Memory B cell (primary cell): ENCODE measurements around the gene CARD6.
"Not testable (repeated sequence)": the region's sequence is repeated elsewhere in the genome, so short reads cannot be mapped to it uniquely, and the experiment has no call there.

ENCODE experiments used
- ATAC-seq: fragments of 150-1000 bp; cut with Tn5 transposase; 2 replicates; pipeline ENCODE4 v1.10.0; 2021; ENCODE audit warnings: low read depth, mild to moderate bottlenecking, moderate library complexity
- DNase-seq, 2 donors: peaks; one replicate each; pipeline ENCODE4 v3.0.0; 2022; ENCODE audit warnings: low spot score in 2 of 2
- H3K27ac Mint-ChIP-seq: one replicate; pipeline ENCODE4 v1.8.0; 2022; ENCODE audit warnings: mild to moderate bottlenecking, moderate library complexity, mixed read lengths
- H3K27me3 Mint-ChIP-seq: one replicate; pipeline ENCODE4 v1.8.0; 2022; ENCODE audit warnings: mixed read lengths
- H3K36me3 Mint-ChIP-seq: one replicate; pipeline ENCODE4 v1.8.0; 2022; ENCODE audit warnings: mild to moderate bottlenecking, mixed read lengths
- H3K4me1 Mint-ChIP-seq: one replicate; pipeline ENCODE4 v1.8.0; 2022; ENCODE audit warnings: mixed read lengths
- H3K4me3 Mint-ChIP-seq: one replicate; pipeline ENCODE4 v1.8.0; 2022; ENCODE audit warnings: mild to moderate bottlenecking, moderate library complexity, mixed read lengths
- H3K9me3 Mint-ChIP-seq: one replicate; pipeline ENCODE4 v1.8.0; 2022; ENCODE audit warnings: mixed read lengths

Gene CARD6

DNA sequence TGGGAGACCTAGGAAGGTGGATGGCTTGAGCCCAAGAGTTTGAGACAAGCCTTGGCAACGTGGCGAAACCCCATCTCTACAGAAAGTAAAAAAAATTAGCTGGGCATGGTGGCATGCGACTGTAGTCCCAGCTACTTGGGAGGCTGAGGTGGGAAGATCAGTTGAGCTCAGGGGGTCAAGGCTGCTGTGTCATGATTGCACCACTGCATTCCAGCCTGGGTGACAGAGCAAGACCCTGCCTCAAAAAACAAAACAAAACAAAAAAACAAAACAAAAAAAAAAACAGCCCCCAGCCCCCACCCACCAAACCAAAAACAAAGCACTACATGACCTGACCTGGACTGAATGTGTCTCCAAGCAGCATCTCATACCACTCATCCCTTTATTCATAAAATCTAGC, 34.8 kb downstream of the CARD6 start:
- peaks cover 4% of the 10 kb centered on the region for H3K36me3 Mint-ChIP-seq
- ATAC-seq, result no peak
- DNase-seq, result no peak
- no peak overlapping the region for H3K4me3 Mint-ChIP-seq
- H3K27ac Mint-ChIP-seq, result no peak overlapping the region
- H3K27me3 Mint-ChIP-seq, result peaks cover 4% of the 10 kb centered on the region
- H3K4me1 Mint-ChIP-seq, result no peaks in the 10 kb centered on the region
- H3K9me3 Mint-ChIP-seq, result peaks cover 7% of the 10 kb centered on the region

DNA sequence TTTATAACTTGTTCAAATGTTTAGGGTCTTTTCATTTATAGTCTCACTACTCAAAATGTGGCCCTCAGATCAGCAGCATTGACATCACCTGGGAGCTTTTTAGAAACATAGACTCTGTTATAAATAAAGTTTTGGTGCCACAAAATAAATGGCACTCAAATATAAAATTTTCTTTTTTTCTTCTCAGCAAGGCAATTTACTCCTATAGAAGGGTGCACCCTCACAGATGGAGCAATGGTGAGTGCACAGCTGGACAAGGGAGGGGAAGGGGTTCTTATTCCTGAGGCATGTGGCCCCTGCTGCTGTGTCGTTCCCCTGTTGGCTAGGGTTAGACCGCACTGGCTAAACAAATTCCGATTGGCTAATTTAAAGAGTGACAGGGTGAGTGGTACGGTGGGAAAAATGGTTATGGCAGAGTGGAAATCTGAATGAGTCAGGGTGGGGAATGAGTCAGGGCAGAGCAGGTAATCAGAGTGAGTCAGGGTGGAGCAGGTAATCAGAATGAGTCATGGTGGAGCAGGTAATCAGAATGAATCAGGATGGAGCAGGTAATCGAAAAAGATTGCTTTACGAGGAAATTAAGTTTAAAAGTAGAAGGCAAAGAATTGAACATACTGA, 36.3 kb downstream of the CARD6 start:
- peaks cover 5% of the 10 kb centered on the region for H3K27me3 Mint-ChIP-seq
- DNase-seq, result no peak
- no peak overlapping the region for H3K27ac Mint-ChIP-seq
- no peaks in the 10 kb centered on the region for H3K4me1 Mint-ChIP-seq
- peaks cover 7% of the 10 kb centered on the region for H3K9me3 Mint-ChIP-seq
- no peak for ATAC-seq
- no peak overlapping the region for H3K4me3 Mint-ChIP-seq
- H3K36me3 Mint-ChIP-seq, result peaks cover 7% of the 10 kb centered on the region

DNA sequence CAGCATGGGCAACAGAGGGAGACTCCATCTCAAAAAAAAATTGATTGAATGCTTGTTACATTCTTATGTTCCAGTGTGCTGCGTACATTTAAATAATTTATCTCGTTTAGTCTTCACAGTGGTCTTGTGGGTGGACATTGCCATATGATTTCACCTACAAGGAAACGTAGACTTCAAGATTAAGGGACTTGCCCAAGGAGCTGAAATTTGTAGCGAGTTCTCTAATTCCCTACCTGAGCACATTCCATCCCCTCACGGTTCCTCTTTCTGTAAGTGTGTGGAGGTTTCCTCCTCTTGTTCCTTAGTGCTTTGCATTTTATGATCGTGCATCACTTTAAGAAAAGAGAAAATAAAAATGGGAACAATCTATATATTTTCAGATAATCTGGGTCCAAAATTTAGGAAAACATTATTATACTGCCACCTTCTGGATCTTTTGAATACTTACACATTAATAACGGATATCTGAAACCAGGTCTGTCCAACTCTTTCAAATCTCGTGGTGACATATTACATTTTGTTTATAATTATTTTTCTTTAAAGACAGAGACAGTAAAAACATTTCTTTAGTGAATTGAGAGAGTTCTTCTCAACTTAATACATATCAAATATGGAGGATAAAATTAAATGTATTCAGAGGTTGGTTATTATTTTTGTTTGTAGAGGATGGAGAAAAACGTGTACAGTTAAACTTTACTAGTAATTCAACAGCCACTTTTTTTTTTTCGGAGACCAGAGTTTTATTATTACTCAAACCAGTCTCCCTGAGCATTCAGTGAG, 38.2 kb downstream of the CARD6 start:
- Mint-ChIP-seq H3K4me3 (no peak overlapping the region), H3K27ac (no peak overlapping the region), H3K27me3 (peaks cover 3% of the 10 kb centered on the region), H3K36me3 (peaks cover 7% of the 10 kb centered on the region), H3K9me3 (peaks cover 7% of the 10 kb centered on the region), H3K4me1 (no peaks in the 10 kb centered on the region)
- ATAC-seq (no peak), DNase-seq (no peak)

DNA sequence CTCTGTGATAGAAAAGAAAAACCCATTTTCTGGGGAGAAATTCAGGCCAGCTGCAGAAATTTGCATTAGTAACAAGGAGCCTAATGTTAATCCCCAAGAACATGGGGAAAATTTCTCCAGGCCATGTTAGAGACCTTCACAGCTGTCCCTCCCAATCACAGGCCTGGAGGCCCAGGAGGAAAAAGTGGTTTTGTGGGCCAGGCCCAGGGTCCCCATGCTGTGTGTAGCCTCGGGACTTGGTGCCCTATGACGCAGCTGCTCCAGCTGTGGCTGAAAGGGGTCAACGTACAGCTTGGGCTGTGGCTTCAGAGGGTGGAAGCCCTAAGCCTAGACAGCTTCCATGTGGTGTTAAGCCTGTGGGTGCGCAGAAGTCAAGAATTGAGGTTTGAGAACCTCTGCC, 41.1 kb downstream of the CARD6 start:
- H3K27me3 Mint-ChIP-seq, result peaks cover 5% of the 10 kb centered on the region
- no peak overlapping the region for H3K27ac Mint-ChIP-seq
- no peak overlapping the region for H3K4me3 Mint-ChIP-seq
- peaks cover 5% of the 10 kb centered on the region for H3K36me3 Mint-ChIP-seq
- DNase-seq, result no peak
- peaks cover 4% of the 10 kb centered on the region for H3K9me3 Mint-ChIP-seq
- no peak for ATAC-seq
- H3K4me1 Mint-ChIP-seq, result no peaks in the 10 kb centered on the region

DNA sequence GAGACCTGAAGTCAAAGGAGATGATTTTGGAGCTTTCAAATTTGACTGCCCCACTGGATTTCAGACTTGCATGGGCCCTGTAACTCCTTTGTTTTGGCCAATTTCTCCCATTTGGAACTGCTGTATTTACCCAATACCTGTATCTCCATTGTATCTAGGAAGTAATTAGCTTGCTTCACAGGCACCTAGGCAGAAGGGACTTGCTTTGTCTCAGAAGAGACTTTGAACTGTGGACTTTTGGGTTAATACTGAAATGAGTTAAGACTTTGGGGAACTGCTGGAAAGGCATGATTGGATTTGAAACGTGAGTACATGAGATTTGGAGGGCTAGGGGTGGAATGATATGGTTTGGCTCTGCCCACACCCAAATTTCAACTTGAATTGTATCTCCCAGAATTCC, 41.9 kb downstream of the CARD6 start:
- DNase-seq, ATAC-seq, H3K4me1 Mint-ChIP-seq, H3K27ac Mint-ChIP-seq, H3K9me3 Mint-ChIP-seq, H3K27me3 Mint-ChIP-seq, H3K36me3 Mint-ChIP-seq, H3K4me3 Mint-ChIP-seq: not testable (repeated sequence)

DNA sequence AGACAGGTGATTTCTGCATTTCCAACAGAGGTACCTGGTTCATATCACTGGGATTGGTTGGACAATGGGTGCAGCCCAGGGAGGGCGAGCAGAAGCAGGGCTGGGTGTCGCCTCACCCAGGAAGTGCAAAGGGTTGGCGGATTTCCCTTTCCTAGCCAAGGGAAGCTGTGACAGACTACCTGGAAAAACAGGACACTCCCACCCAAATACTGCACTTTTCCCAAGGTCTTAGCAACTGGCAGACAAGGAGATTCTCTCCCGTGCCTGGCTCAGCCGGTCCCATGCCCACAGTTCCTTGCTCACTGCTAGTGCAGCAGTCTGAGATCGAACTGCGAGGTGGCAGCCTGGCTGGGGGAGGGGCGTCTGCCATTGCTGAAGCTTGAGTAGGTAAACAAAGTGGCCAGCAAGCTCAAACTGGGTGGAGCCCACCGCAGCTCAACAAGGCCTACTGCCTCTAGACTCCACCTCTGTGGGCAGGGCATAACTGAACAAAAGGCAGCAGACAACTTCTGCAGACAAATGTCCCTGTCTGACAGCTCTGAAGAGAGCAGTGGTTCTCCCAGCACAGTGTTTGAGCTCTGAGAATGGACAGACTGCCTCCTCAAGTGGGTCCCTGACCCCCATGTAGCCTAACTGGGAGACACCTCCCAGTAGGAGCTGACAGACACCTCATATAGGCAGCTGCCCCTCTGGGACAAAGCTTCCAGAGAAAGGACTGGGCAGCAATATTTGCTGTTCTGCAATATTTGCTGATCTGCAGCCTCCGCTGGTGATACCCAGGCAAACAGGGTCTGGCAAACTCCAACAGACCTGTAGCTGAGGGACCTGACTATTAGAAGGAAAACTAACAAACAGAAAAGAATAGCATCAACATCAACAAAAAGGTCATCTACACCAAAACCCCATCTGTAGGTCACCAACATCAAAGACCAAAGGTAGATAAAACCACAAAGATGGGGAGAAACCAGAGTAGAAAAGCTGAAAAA, 54.6 kb downstream of the CARD6 start:
- not testable (repeated sequence) for H3K36me3 Mint-ChIP-seq, H3K4me1 Mint-ChIP-seq, H3K4me3 Mint-ChIP-seq, DNase-seq, H3K27ac Mint-ChIP-seq, H3K9me3 Mint-ChIP-seq, ATAC-seq, H3K27me3 Mint-ChIP-seq

DNA sequence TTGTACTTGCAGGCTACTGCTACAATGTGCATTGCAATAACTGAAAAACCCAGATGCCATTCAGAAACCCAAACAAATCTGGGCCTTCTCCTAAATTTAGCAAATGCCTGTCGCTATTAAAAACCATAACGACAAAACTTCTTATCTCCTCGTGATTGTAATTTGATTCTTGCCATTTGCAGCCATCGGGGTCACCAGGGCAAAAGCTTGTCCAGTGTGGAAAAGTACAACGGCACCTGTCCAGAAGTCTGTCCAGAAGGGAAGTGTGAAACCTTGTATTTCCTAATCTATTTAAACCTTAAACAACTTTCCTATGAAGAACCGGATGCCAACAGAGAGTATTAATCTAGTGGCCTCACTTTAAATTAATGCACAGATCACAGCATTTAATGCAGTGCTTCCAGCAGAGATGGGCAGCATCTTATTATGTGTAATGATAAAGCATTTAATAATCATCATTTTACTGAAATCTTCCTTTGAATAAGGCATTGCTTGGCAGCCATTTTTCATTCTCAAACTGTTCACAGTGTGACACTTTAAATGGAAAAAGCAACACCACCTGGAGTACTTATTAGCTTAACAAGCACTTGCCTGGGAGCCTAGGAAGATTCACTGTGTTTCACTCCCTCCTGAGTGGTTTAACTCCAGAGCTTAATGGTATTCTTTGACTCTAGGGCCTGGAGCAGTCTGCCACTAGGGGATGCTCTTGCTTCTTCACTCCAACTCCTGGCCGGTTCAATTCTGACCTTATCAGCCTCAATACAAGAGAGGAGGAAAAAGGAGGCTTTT, 63.2 kb downstream of the CARD6 start:
- no peak for DNase-seq
- Mint-ChIP-seq H3K27me3 (no peaks in the 10 kb centered on the region), H3K4me1 (peaks cover 3% of the 10 kb centered on the region), H3K4me3 (no peak overlapping the region), H3K9me3 (no peaks in the 10 kb centered on the region), H3K27ac (no peak overlapping the region), H3K36me3 (no peaks in the 10 kb centered on the region)
- ATAC-seq, result peak; percentile 49

DNA sequence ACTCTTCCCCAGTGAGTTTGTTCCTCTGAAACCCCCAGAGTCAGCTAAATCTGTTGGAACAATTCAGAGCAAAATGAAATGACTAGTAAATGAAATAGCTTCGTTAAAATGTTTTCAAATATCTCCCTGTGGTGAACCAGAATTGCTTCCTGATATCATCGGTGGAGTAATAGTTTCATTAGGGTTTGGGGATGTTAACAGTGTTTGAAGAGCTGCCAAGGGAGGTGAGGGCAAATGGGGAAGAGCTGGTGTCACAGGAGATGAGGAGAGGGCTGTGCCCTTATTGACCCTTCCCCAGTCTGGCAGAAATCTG, 63.8 kb downstream of the CARD6 start:
- ATAC-seq (no peak), DNase-seq (no peak)
- no peaks in the 10 kb centered on the region for H3K36me3 Mint-ChIP-seq
- H3K4me3 Mint-ChIP-seq, result no peak overlapping the region
- no peaks in the 10 kb centered on the region for H3K27me3 Mint-ChIP-seq
- H3K4me1 Mint-ChIP-seq, result peaks cover 3% of the 10 kb centered on the region
- H3K27ac Mint-ChIP-seq, result no peak overlapping the region
- H3K9me3 Mint-ChIP-seq, result no peaks in the 10 kb centered on the region

DNA sequence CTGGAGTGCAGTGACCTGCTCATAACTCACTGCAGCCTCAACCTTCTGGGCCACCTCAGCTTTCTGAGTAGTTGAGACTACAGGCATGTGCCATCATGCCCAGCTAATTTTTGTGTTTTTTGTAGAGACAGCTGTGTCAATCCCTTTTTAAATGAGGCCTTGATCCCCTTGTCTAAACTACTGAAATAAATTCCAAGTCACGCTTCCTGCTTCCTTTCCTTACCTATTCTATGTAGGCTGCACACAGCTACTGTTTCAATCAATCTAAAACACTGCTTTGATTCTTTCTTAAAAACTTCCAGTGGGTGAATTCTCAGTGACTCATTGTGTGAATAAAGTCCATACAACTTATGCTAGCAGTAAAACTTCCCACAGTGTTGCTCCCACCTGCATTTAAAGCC, 65.2 kb downstream of the CARD6 start:
- peaks cover 3% of the 10 kb centered on the region for H3K4me1 Mint-ChIP-seq
- no peak overlapping the region for H3K4me3 Mint-ChIP-seq
- no peak overlapping the region for H3K27ac Mint-ChIP-seq
- H3K27me3 Mint-ChIP-seq, result peaks cover 3% of the 10 kb centered on the region
- no peaks in the 10 kb centered on the region for H3K9me3 Mint-ChIP-seq
- DNase-seq (no peak), ATAC-seq (no peak)
- H3K36me3 Mint-ChIP-seq, result no peaks in the 10 kb centered on the region

DNA sequence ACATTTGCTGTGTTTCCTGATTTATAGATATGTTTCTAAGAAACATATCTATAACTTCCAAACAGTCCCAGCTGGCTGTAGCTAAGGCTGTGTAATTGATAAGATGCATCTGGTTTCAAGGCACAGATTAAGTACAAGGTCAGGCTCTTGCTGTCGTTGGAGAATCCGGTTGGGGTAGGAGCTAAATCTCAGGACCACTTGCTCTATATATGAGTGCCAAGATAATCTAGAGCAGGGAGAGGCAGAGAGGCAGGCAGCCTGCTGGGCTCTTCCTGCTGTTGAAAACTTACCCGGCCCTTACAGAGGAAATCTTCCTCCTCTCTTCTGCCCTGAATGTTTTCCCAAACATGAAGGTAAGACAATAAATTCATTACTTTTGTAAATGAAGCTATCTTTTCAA, 68.1 kb downstream of the CARD6 start, which contains the start of gene C7:
TSS of gene C7 (plus strand) at position 234 of the 400 bp plus-strand sequence. CDS start at position 348, 114 bp downstream.
- Mint-ChIP-seq H3K4me3 (no peak within 1 kb of the TSS), H3K4me1 (peaks cover 3% of the 10 kb centered on the region), H3K9me3 (no peaks in the 10 kb centered on the region), H3K27me3 (peaks cover 7% of the 10 kb centered on the region), H3K27ac (no peak within 1 kb of the TSS), H3K36me3 (no peaks in the 10 kb centered on the region)
- ATAC-seq (no peak), DNase-seq (no peak)

DNA sequence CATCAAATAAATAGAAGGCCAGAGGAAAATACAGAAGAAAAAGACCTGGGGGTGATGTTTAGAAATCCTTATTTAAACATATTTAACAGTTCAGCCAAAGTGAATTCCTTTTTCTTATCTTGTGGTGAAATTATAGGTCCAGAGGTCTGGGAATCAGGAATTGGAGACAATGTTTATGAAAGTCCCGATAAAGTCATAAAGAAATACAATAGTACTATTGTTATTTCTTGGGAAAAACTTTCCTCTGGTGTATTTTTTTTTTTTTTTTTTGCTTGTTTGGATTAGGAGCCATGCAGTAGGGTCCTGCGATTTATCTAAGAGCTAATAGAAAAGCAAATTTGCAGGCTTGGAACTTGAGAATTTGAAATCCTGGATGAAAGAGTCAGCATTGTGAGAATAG, 68.6 kb downstream of the CARD6 start:
- no peaks in the 10 kb centered on the region for H3K36me3 Mint-ChIP-seq
- no peak overlapping the region for H3K27ac Mint-ChIP-seq
- no peak for DNase-seq
- no peak overlapping the region for H3K4me3 Mint-ChIP-seq
- peaks cover 3% of the 10 kb centered on the region for H3K4me1 Mint-ChIP-seq
- no peak for ATAC-seq
- H3K27me3 Mint-ChIP-seq, result peaks cover 8% of the 10 kb centered on the region
- no peaks in the 10 kb centered on the region for H3K9me3 Mint-ChIP-seq
